Calu3 (cell line): ENCODE results near the gene WNT7A. TPM values are rescaled to one million over a fixed set of nuclear protein-coding genes. Genes with fewer than 3 reads are reported as not detected.

Experiments used
- BruUV-seq: library from RNA; stranded (reverse); fragments of 400-500 nt; replicated peaks from 2 replicates; lab custom pipeline; 2021; lab: Mats Ljungman, UMichigan
- CTCF ChIA-PET: fragments of 300-600 bp; sonication (Branson Sonifier 250); formaldehyde crosslinking; loops from one replicate; lab custom pipeline; 2022; ENCODE audit warnings: antibody characterized with exemption; lab: Charles Lee
- DNase-seq: peaks from one replicate; pipeline ENCODE4 v3.0.0; 2022
- H3K27ac Mint-ChIP-seq: one replicate; pipeline ENCODE4 v1.8.0; 2022; ENCODE audit warnings: mixed read lengths; ENCODE audit not compliant: unreplicated experiment
- H3K27me3 Mint-ChIP-seq: one replicate; pipeline ENCODE4 v1.8.0; 2022; ENCODE audit warnings: mixed read lengths; ENCODE audit not compliant: unreplicated experiment
- H3K36me3 Mint-ChIP-seq: one replicate; pipeline ENCODE4 v1.8.0; 2022; ENCODE audit warnings: mild to moderate bottlenecking, moderate library complexity, mixed read lengths; ENCODE audit not compliant: insufficient read depth, unreplicated experiment
- H3K4me1 Mint-ChIP-seq: one replicate; pipeline ENCODE4 v1.8.0; 2022; ENCODE audit warnings: mild to moderate bottlenecking, low read depth, mixed read lengths; ENCODE audit not compliant: unreplicated experiment
- H3K4me3 Mint-ChIP-seq: one replicate; pipeline ENCODE4 v1.8.0; 2022; ENCODE audit warnings: mild to moderate bottlenecking, low read depth, moderate library complexity, mixed read lengths; ENCODE audit not compliant: unreplicated experiment
- H3K9me3 Mint-ChIP-seq: one replicate; pipeline ENCODE4 v1.8.0; 2022; ENCODE audit warnings: low read depth, mixed read lengths; ENCODE audit not compliant: unreplicated experiment
- CTCF ChIP-seq: fragments of 200-600 bp; IDR thresholded peaks from one replicate; pipeline ENCODE4 v1.8.0; 2022; ENCODE audit warnings: antibody characterized with exemption; ENCODE audit not compliant: unreplicated experiment
- intact Hi-C: fragments of 100-400 bp; cut with micrococcal nuclease; formaldehyde crosslinking; loops from one replicate; pipeline ENCODE4 v1.10.0; 2022; ENCODE audit not compliant: unreplicated experiment
- total RNA-seq: library from RNA; stranded (reverse); gene quantifications from 2 replicates; pipeline ENCODE4 v1.2.3, GENCODE V29; 2022

Gene WNT7A
- total RNA-seq, 1 experiment from 2014 or later: 3.5 TPM

- H3K4me3 Mint-ChIP-seq: no peak overlapping the region
- intact Hi-C loops: no loop called here
- CTCF ChIA-PET: interaction anchor here (0.9 kb wide), 1 partner anchor 44 kb away, joined by 3 read pairs; no protein-coding TSS in a partner anchor
- peaks cover 95% of the 10 kb centered on the region for H3K27me3 Mint-ChIP-seq
- H3K27ac Mint-ChIP-seq: no peak overlapping the region
- H3K4me1 Mint-ChIP-seq: no peaks in the 10 kb centered on the region
- H3K9me3 Mint-ChIP-seq: no peaks in the 10 kb centered on the region
- no peak for DNase-seq
- no peaks in the 10 kb centered on the region for H3K36me3 Mint-ChIP-seq
- TF ChIP-seq CTCF: no peak
- BruUV-seq: no TSS peak
Measured at GRCh38 chr3:13791198-13792050, 88.4 kb downstream of the WNT7A start.

- Mint-ChIP-seq H3K9me3 (no peaks in the 10 kb centered on the region), H3K27ac (no peak overlapping the region), H3K27me3 (peaks cover 90% of the 10 kb centered on the region), H3K36me3 (no peaks in the 10 kb centered on the region), H3K4me3 (no peak overlapping the region), H3K4me1 (no peaks in the 10 kb centered on the region)
- CTCF ChIA-PET: no interaction called here
- BruUV-seq: no TSS peak
- DNase-seq: no peak
- intact Hi-C loops: no loop called here
- TF ChIP-seq CTCF: no peak
Measured at GRCh38 chr3:13790376-13791197, 89.3 kb downstream of the WNT7A start.

- CTCF ChIA-PET: interaction anchor here (0.6 kb wide), 1 partner anchor 319 kb away, joined by 4 read pairs; no protein-coding TSS in a partner anchor
- DNase-seq: no peak
- no TSS peak for BruUV-seq
- no peaks in the 10 kb centered on the region for H3K36me3 Mint-ChIP-seq
- no peak overlapping the region for H3K4me3 Mint-ChIP-seq
- intact Hi-C loops: no loop called here
- no peaks in the 10 kb centered on the region for H3K9me3 Mint-ChIP-seq
- H3K27ac Mint-ChIP-seq: no peak overlapping the region
- H3K27me3 Mint-ChIP-seq: peaks cover 93% of the 10 kb centered on the region
- no peaks in the 10 kb centered on the region for H3K4me1 Mint-ChIP-seq
- no peak for TF ChIP-seq CTCF
Measured at GRCh38 chr3:13788522-13789424, 91.1 kb downstream of the WNT7A start.
